HL-60 (cell line): ENCODE measurements around the gene PAOX.

Experiments
- CTCF ChIP-seq: IDR thresholded peaks from one replicate; pipeline ENCODE4 v1.5.1; 2011; ENCODE audit warnings: low read length, control low read depth, inconsistent platforms; ENCODE audit not compliant: insufficient read depth
- GABPA ChIP-seq: IDR thresholded peaks from 2 replicates; pipeline ENCODE4 v1.6.1; 2012; ENCODE audit warnings: low read depth
- POLR2AphosphoS5 ChIP-seq: IDR thresholded peaks from 2 replicates; pipeline ENCODE4 v1.6.1; 2012; ENCODE audit warnings: low read depth
- REST ChIP-seq: IDR thresholded peaks from 2 replicates; pipeline ENCODE4 v1.6.1; 2012; ENCODE audit warnings: low read depth; ENCODE audit not compliant: insufficient replicate concordance

- TF ChIP-seq CTCF, result no peak
- TF ChIP-seq POLR2AphosphoS5, result no peak
- TF ChIP-seq REST, result no peak
- TF ChIP-seq GABPA, result no peak
Measured at GRCh38 chr10:133349577-133350011, 29.5 kb upstream of the PAOX start.
